Myocyte (in vitro differentiated cells): ENCODE measurements around the gene PRKCZ. TPM values are rescaled to one million over a fixed set of nuclear protein-coding genes. Genes with fewer than 3 reads are reported as not detected.
A peak's percentile ranks its signal among the peaks of the same experiment; 100 is the strongest.

Source experiments
- DNase-seq: peaks from one replicate; pipeline ENCODE4 v3.0.0-alpha.2; 2012; ENCODE audit warnings: low read depth
- total RNA-seq: library from RNA; depleted of rRNA; stranded (reverse); fragments of >200 nt; gene quantifications from 2 replicates; pipeline ENCODE4 v1.2.3, GENCODE V29; 2014

PRKCZ gene
- total RNA-seq, 1 donor from 2014 or later, result 0.27 TPM

- peak; percentile 5 for DNase-seq
Measured at GRCh38 chr1:2045468-2046173, 4.6 kb upstream of the PRKCZ start.

DNA sequence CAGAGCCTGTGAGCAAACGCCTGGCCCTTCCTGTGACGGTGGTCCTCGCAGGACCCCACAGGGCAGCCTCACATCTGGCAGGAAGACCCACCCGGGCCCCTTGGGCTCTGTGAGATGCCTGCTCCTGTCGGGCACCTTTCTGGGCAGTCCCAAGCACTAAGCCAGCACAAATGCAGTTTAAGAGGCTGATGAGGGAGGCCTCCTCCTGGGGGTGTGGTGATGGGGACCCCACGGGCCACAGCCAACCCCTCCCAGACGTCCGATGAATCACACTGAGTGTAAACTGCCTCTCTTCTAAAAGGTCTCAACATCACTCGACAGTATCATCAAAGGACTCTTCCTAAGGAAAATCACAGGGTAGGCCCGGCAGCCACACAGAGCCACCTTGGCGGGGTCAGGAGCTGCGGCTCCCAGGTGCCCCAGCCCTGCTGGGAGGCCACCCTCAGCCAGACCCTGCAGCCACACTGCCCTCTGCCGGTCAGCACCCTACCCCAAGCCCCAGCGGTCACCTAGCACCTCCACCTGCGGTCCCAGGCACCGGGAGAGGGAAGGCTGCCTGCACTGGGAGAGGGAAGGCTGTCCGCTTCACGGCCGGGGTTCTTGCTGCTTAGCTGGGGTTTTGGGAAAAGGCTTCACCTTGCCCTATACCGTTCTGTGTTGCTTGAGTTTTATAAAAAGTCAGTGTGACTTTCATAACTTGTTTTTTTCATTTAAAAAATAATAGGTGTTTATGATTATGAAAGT is 3.9 kb upstream of the PRKCZ start:
- DNase-seq, result no peak

DNA sequence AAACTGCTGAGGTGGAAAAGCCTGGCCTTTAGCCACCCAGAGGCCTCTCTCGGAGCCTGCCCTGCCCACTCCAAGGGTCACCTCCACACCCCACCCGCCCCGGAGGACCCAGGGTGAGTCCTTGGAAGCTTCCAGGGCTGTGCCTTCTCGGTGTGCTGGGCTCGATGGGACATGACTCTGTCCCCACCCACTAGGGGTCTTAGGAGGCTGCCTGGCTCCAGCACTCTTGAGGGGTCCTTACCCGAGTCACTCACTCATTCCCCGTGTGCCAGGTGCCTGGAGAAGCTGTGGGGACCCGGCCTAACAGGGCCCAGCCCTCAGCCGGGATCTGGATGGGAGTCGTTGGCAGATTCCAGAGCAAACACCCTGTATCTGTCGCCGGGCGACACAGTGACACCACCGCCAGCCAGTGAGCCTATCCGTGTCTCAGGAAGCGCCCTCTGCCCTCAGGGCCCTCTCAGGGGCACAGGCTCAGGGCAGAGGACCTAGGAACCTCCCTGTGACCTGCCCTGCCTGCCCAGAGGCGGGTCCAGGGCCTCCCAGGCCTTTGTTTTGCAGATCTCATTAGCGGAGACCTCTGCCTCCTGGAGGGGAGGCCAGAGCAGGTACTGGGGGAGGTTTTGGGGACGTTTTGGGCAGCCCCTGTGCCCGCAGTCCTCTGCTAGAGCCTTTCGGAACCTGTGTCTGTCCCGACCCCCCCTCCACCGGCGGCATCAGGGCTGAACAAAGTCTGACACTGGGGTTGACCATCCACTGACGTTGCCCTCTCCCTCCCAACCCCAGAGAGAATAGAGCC is 3.1 kb upstream of the PRKCZ start:
- no peak for DNase-seq

DNA sequence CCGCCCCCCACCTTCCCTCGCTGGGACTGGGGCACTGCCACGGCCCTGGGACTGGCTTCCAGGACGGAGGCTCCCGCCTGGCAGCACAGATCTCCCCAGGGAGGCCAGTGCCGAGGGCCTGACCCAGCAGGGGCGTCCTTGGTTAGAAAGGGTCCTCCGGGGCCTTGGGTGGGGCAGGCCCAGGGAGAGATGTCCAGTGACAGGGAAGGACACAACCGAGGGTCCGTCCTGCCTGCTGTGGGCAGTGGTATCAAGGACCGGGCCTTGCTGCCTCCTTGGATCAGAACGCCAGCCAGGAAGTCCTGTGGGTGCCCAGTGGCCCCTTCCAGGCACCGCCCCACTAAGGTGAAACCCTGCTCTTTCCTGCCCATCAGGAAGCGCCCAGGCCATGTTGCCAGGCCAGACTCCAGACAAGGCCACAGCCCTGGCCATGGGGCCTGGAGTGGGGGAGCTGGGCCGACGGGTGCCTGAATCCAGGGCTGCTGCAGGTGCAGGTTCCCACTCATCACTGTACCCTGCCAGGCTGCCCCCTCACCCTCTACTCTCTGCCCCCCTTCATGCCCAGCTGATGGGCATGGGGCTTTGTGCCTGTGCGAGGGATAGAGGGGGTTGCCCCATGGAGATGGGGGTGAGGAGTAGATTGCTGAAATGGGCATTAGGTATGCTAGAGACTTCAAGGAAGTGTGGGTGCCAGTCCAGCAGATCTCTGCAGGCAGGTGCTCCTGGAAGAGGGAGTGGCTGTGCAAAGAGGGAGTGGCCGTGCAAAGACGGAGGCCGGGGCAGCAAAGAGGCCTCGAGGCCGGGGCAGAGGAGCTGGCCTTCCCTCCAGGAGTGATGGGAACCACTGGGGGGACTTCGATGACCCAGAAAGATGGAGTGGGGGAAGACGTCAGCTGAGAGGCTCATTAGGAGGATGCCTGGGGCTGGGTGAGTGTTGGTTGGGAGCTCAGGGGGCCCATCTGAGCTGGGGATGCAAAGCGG is 2.2 kb upstream of the PRKCZ start:
- no peak for DNase-seq

DNA sequence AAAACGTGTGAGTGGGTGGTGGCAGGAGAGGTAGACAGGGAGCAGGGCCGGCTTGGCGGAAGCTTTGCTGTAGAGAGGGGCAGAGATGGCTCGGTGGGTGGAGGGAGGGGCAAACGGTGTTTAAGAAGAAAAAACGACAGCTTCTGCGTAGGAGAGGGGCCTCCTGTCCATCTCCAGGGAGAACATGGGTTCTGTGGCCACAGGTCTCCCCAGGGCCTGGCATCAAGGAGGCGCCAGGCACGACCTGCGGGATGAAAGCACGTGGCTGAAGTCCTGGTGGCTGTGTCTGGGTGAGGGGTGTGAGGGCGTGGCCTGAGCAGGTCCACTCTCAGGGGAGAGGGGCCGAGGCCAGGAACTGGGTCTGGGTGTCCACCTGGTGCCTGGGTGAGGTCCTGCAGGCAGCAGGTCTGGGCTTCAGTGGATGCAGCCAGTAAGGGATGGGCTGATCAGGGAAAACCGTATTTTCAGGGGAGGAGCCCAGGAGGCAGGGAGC is 940 bp upstream of the PRKCZ start:
- no peak for DNase-seq

DNA sequence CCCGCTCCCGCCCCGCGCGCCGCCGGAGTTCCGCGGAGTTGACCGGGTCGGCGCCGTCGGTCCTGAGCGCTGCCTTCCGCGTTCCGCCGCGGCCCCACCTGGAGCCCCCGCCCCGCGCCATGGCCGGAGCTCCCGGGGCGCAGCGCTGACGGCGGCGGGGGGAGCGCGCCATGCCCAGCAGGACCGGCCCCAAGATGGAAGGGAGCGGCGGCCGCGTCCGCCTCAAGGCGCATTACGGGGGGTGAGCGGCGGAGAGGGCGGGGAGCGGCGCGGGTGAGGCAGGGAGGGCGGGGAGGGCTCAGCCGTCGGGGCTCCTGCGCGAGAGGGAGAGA is 216 bp downstream of the PRKCZ start:
- DNase-seq, result no peak

- no peak for DNase-seq
Measured at GRCh38 chr1:2050793-2051682, 827 bp downstream of the PRKCZ start.

- DNase-seq, result no peak
Measured at GRCh38 chr1:2052054-2052679, 2.0 kb downstream of the PRKCZ start.

GRCh38 chr1:2052756-2053155 is 2.5 kb downstream of the PRKCZ start:
- no peak for DNase-seq

GRCh38 chr1:2053217-2053616 is 3.0 kb downstream of the PRKCZ start:
- no peak for DNase-seq

GRCh38 chr1:2053784-2054376 is 3.7 kb downstream of the PRKCZ start:
- no peak for DNase-seq

- DNase-seq, result no peak
Measured at GRCh38 chr1:2054560-2054959, 4.3 kb downstream of the PRKCZ start.

DNA sequence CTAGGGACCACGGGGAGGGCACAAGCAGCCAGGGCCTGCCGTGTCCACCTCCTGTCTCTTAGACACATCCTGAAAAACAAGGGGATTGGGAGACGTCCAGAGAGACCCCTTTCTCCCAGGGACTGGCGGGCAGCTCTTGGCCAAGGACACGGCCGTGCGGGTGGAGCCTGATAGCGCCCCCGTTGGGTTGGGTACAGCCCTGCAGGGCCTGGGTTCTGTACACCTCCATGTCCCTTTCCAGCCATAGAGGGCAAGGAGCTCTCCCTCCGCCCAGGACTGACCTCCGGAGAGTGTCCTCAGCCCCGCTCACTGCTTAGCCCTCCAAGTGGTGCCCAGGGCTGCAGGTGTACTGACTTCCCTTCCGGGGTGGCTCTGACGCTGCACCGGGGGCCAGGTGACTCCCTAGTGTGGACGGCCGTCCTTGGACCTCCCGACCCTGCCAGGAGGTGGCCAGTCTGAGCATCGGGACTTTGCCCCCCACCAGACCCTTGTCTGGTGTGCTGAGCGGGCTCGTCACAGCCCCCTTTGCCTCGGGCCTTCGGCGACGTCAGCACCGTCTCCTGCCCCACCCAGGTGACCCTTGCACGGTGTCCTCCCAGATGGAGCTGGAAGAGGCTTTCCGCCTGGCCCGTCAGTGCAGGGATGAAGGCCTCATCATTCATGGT is 5.8 kb downstream of the PRKCZ start:
- no peak for DNase-seq

GRCh38 chr1:2056955-2057590 is 6.9 kb downstream of the PRKCZ start:
- DNase-seq, result no peak

DNA sequence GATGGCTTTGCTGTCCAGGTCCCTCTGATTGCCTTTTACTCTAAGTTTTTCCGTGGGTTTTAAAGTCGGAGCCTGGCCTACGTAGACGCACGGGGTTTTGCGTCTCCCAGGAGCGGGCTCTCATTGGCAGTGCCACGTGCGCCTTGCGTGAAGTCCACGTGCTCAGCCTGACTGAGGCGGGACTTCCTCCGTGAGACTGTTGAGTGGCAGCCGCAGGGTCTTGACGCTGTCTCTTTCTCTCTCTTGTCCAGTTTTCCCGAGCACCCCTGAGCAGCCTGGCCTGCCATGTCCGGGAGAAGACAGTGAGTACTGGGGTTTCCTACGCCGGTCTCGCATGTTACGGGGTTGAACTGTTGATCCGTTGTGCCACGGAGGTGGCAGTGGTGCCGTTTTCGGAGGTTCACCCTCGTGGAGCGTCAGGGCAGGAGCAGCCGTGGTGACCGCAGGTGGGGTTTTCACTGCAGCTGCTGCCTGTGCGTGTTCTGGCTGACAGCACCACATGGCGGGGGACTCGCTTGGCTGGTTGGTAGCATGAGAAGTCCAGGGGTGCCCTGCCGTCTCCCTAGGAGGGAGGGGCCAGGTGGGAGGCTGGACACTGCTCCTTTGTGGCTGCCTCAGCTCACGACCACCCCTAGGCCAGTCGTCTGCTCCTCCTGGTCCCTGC is 9.2 kb downstream of the PRKCZ start:
- no peak for DNase-seq

GRCh38 chr1:2060072-2060471 is 9.9 kb downstream of the PRKCZ start:
- no peak for DNase-seq

DNA sequence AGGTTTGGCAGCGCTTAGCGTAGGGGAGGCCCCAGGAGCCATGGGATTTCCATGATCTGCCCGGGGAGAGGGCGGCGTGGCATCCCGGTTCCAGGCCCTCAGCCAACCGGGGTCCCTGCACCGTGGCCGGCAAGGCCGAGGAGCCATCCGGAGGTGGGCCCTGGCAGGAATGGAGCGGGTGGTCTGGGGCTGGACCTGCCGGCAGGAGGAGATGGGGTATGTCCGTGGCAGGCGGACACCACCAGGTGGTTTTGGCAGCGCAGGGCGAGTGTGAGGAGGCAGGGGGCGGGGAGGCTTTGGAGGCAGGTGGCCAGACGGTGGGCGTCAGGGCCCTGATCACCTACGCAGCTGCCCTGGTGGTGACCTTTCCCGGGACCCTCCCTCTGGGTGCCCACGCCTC is 10.3 kb downstream of the PRKCZ start:
- no peak for DNase-seq
